Measurements from ENCODE around the gene MTERF2. TPM values are rescaled to one million over a fixed set of nuclear protein-coding genes. Genes with fewer than 3 reads are reported as not detected.
"Not testable (repeated sequence)": the region's sequence is repeated elsewhere in the genome, so short reads cannot be mapped to it uniquely, and the experiment has no call there.

The MTERF2 gene
- total and polyA plus RNA-seq, 2 experiments from 2014 or later = 16.7 to 20.6 TPM

DNA sequence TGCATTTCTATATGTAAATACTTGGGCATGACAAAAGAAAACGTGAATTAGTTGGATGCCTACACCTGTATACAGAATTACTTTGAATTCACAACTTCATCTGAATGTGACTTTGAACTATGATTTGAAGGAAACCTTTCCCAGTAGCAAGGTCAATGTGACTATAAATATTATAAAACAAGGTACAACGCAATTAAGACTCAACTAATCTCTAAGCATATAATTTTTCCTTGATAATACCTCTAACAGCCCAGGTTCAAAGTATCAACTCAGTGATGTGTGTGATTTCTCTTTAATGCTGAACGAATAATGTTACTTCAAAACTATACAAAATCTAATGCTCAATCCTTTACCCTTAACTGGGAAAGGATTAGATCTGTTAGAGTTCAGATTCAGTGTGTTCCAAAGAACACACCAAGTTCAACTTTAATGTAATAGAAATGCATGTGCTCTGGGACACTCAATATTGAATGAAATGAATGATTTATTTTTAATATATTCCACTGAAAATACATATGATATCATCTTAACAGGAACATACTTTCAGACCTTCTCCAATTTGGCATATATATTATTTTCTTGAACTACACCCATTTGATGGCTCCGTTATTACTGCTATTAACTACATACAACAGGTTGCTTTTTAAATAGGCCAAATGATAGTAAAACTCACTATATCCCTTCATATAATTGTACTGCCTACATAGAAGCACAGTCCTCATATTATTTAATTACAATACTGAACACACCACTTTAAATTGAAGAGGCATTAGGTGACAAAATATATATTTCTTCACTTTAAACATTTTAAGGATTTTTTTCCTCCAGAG is 40.1 kb upstream of the MTERF2 start:
- H3K79me2 ChIP-seq = peaks cover 33% of the 10 kb centered on the region
- H3K27me3 ChIP-seq = no peaks in the 10 kb centered on the region
- no peaks in the 10 kb centered on the region for H3K36me3 ChIP-seq (replicated peaks; ENCODE audit: insufficient read depth, low read depth)
- no peaks in the 10 kb centered on the region for H3K9me2 ChIP-seq (replicated peaks; ENCODE audit: insufficient read depth)
- H2AFZ ChIP-seq = no peak overlapping the region
- no peak for DNase-seq (ENCODE audit: low spot score)
- H3K9me3 ChIP-seq (ENCODE audit: low read depth) = no peaks in the 10 kb centered on the region
- peak overlapping the region; percentile 29 for H3K4me2 ChIP-seq
- no peaks in the 10 kb centered on the region for H4K20me1 ChIP-seq (ENCODE audit: insufficient read depth, poor library complexity, severe bottlenecking)
- WGBS (ENCODE audit: low lambda C conversion rate, missing lambda C conversion rate) = 69% methylated on average over 4 of the region's 4 CpGs
- TF ChIP-seq EZH2phosphoT487 (IDR thresholded peaks at IDR 0.05; ENCODE audit: low read depth, severe bottlenecking, unreplicated experiment) (no peak), EZH2 (IDR thresholded peaks at IDR 0.05; ENCODE audit: borderline replicate concordance) (no peak)
- TF ChIP-seq, protein P1, sequence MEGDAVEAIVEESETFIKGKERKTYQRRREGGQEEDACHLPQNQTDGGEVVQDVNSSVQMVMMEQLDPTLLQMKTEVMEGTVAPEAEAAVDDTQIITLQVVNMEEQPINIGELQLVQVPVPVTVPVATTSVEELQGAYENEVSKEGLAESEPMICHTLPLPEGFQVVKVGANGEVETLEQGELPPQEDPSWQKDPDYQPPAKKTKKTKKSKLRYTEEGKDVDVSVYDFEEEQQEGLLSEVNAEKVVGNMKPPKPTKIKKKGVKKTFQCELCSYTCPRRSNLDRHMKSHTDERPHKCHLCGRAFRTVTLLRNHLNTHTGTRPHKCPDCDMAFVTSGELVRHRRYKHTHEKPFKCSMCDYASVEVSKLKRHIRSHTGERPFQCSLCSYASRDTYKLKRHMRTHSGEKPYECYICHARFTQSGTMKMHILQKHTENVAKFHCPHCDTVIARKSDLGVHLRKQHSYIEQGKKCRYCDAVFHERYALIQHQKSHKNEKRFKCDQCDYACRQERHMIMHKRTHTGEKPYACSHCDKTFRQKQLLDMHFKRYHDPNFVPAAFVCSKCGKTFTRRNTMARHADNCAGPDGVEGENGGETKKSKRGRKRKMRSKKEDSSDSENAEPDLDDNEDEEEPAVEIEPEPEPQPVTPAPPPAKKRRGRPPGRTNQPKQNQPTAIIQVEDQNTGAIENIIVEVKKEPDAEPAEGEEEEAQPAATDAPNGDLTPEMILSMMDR (IDR thresholded peaks at IDR 0.05; ENCODE audit: poor library complexity) = no peak
- peaks cover 17% of the 10 kb centered on the region for H3K4me1 ChIP-seq (ENCODE audit: insufficient read depth)
- H3K4me3 ChIP-seq = no peak overlapping the region
- peak overlapping the region; percentile 85 for H3K27ac ChIP-seq

DNA sequence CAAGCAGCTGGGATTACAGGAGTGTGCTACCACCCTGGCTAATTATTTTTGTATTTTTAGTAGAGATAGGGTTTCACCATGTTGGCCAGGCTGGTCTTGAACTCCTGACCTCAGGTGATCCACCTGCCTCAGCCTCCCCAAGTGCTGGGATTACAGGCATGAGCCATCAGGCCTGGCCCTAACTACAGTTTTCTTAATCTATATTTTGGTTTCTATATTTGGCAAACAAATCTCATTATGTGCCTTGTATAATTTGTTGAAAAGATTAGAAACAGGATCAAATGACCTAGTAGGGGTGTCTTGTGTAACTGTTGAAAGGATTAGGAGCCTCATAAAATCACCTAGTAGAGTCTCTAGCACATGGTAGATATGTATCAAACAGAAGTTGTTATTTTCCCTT is 39.4 kb upstream of the MTERF2 start:
- not testable (repeated sequence) for H3K4me2 ChIP-seq; H2AFZ ChIP-seq; H3K27me3 ChIP-seq; H3K36me3 ChIP-seq (replicated peaks; ENCODE audit: insufficient read depth, low read depth); H3K9me2 ChIP-seq (replicated peaks; ENCODE audit: insufficient read depth); H3K4me3 ChIP-seq; H3K9me3 ChIP-seq (ENCODE audit: low read depth); DNase-seq (ENCODE audit: low spot score); H4K20me1 ChIP-seq (ENCODE audit: insufficient read depth, poor library complexity, severe bottlenecking)
- peak overlapping the region; percentile 85 for H3K27ac ChIP-seq
- H3K4me1 ChIP-seq (ENCODE audit: insufficient read depth) = peaks cover 17% of the 10 kb centered on the region
- peaks cover 31% of the 10 kb centered on the region for H3K79me2 ChIP-seq

DNA sequence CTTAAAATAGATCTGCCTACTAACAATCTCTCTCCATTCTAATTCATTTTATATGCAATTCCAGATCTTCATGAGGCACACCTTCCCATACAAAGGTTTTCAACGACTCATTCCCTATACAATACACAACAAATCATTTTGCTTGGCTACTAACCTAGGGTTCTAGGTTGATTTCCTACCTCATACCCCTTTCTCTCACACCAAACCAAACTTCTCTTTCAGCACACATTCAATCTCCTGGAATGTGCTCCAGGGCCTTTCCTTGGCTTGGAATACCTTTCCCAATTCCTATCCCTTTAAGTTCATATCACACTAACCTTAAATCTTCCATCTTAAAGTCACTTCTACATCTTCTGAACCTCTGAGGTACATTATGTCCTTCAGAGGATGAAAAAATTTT is 38.7 kb upstream of the MTERF2 start:
- no peaks in the 10 kb centered on the region for H4K20me1 ChIP-seq (ENCODE audit: insufficient read depth, poor library complexity, severe bottlenecking)
- peaks cover 30% of the 10 kb centered on the region for H3K79me2 ChIP-seq
- DNase-seq (ENCODE audit: low spot score) = no peak
- no peak overlapping the region for H3K4me3 ChIP-seq
- TF ChIP-seq EZH2 (IDR thresholded peaks at IDR 0.05; ENCODE audit: borderline replicate concordance) (no peak), EZH2phosphoT487 (IDR thresholded peaks at IDR 0.05; ENCODE audit: low read depth, severe bottlenecking, unreplicated experiment) (no peak)
- TF ChIP-seq, protein P1 (IDR thresholded peaks at IDR 0.05; ENCODE audit: poor library complexity) = no peak
- H3K27ac ChIP-seq = no peak overlapping the region
- H3K36me3 ChIP-seq (replicated peaks; ENCODE audit: insufficient read depth, low read depth) = no peaks in the 10 kb centered on the region
- no peaks in the 10 kb centered on the region for H3K27me3 ChIP-seq
- H2AFZ ChIP-seq = no peak overlapping the region
- peaks cover 17% of the 10 kb centered on the region for H3K4me1 ChIP-seq (ENCODE audit: insufficient read depth)
- H3K9me3 ChIP-seq (ENCODE audit: low read depth) = no peaks in the 10 kb centered on the region
- H3K4me2 ChIP-seq = no peak overlapping the region
- H3K9me2 ChIP-seq (replicated peaks; ENCODE audit: insufficient read depth) = no peaks in the 10 kb centered on the region
- 96% methylated on average over 1 of the region's 1 CpG for WGBS (ENCODE audit: low lambda C conversion rate, missing lambda C conversion rate)

DNA sequence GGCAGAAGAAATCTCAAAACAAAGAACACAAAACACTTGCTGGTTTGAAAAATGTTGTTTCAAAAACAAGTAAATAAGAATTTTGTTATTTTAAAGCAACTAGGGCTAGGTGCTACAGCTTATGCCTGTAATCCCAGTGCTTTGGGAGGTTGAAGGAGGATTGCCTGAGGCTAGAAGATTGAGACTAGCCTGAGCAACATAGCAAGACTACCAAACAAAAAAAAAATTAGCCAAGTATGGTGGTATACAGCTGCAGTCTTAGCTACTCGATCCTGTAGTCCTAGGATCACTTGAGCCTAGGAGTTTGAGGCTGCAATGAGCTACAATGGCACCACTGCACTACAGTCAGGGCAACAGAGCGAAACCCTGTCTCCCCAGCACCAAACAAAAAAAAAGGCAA is 32.6 kb upstream of the MTERF2 start:
- no peak overlapping the region for H3K27ac ChIP-seq
- no peak overlapping the region for H3K4me3 ChIP-seq
- no peaks in the 10 kb centered on the region for H3K9me3 ChIP-seq (ENCODE audit: low read depth)
- H3K4me2 ChIP-seq = no peak overlapping the region
- H3K27me3 ChIP-seq = no peaks in the 10 kb centered on the region
- no peaks in the 10 kb centered on the region for H3K4me1 ChIP-seq (ENCODE audit: insufficient read depth)
- no peaks in the 10 kb centered on the region for H3K36me3 ChIP-seq (replicated peaks; ENCODE audit: insufficient read depth, low read depth)
- peaks cover 2% of the 10 kb centered on the region for H3K79me2 ChIP-seq
- no peak for DNase-seq (ENCODE audit: low spot score)
- 96% methylated on average over 2 of the region's 2 CpGs for WGBS (ENCODE audit: low lambda C conversion rate, missing lambda C conversion rate)
- no peak overlapping the region for H2AFZ ChIP-seq
- TF ChIP-seq, protein P1 (IDR thresholded peaks at IDR 0.05; ENCODE audit: poor library complexity) = no peak
- TF ChIP-seq EZH2 (IDR thresholded peaks at IDR 0.05; ENCODE audit: borderline replicate concordance) (no peak), EZH2phosphoT487 (IDR thresholded peaks at IDR 0.05; ENCODE audit: low read depth, severe bottlenecking, unreplicated experiment) (no peak)
- no peaks in the 10 kb centered on the region for H3K9me2 ChIP-seq (replicated peaks; ENCODE audit: insufficient read depth)
- no peaks in the 10 kb centered on the region for H4K20me1 ChIP-seq (ENCODE audit: insufficient read depth, poor library complexity, severe bottlenecking)
